Measurements from ENCODE around the gene CELF2. TPM values are rescaled to one million over a fixed set of nuclear protein-coding genes. Genes with fewer than 3 reads are reported as not detected.
A peak's percentile ranks its signal among the peaks of the same experiment; 100 is the strongest.

CELF2 gene
- total and polyA plus RNA-seq, 10 donors: 13.5 to 180 (median 105) TPM

- Histone ChIP-seq H3K36me3 (peaks cover 0 to 100% (median 64%) of the 10 kb centered on the region in 6 donors), H3K4me3 (no peak overlapping the region)
Measured at GRCh38 chr10:11298116-11298515, 280.4 kb downstream of the CELF2 start.

GRCh38 chr10:11299125-11299524 lies 281.5 kb downstream of the CELF2 start:
- WGBS, 5 donors: 91 to 95% (median 93%) methylated on average over 11 of the region's 11 CpGs
- TF ChIP-seq CTCF (IDR thresholded peaks at IDR 0.05 in 8 of 11, conservative IDR thresholded peaks at IDR 0.05 in 3 of 11) (no peak), POLR2A (IDR thresholded peaks at IDR 0.05) (no peak), POLR2AphosphoS5 (IDR thresholded peaks at IDR 0.05) (peak in 1 of 3 donors; percentile 70)
- no peaks in the 10 kb centered on the region for H3K27me3 ChIP-seq (replicated peaks in 1 of 7)
- H3K4me3 ChIP-seq: no peak overlapping the region
- intact Hi-C loops (cut with DNase I; ENCODE audit: low total_unique reads): no loop called here
- peaks cover 0 to 15% (median 0%) of the 10 kb centered on the region in 6 donors for H3K4me1 ChIP-seq
- no peaks in the 10 kb centered on the region for H3K9me3 ChIP-seq
- no peak for DNase-seq
- no peak overlapping the region for H3K27ac ChIP-seq
- peaks cover 0 to 100% (median 67%) of the 10 kb centered on the region in 6 donors for H3K36me3 ChIP-seq

More at GRCh38 chr10:11298116-11298515, 280.4 kb downstream of the CELF2 start:
- DNase-seq: no peak
- Histone ChIP-seq H3K27ac (no peak overlapping the region), H3K27me3 (replicated peaks in 1 of 7) (no peaks in the 10 kb centered on the region), H3K4me1 (peaks cover 0 to 23% (median 0%) of the 10 kb centered on the region in 6 donors), H3K9me3 (no peaks in the 10 kb centered on the region)
- TF ChIP-seq POLR2A (IDR thresholded peaks at IDR 0.05): no peak
- no peak for TF ChIP-seq CTCF (IDR thresholded peaks at IDR 0.05 in 8 of 11, conservative IDR thresholded peaks at IDR 0.05 in 3 of 11)
- peak in 2 of 3 donors; percentile 27 to 60 for TF ChIP-seq POLR2AphosphoS5 (IDR thresholded peaks at IDR 0.05)
- intact Hi-C loops (cut with DNase I; ENCODE audit: low total_unique reads): no loop called here
- 72 to 88% (median 87%) methylated on average over 5 of the region's 5 CpGs for WGBS, 5 donors

- Histone ChIP-seq H3K9me3 (no peaks in the 10 kb centered on the region), H3K4me1 (peaks cover 0 to 6% (median 0%) of the 10 kb centered on the region in 6 donors), H3K4me3 (no peak overlapping the region), H3K27ac (no peak overlapping the region), H3K27me3 (replicated peaks in 1 of 7) (no peaks in the 10 kb centered on the region), H3K36me3 (peaks cover 0 to 100% (median 67%) of the 10 kb centered on the region in 6 donors)
- TF ChIP-seq POLR2AphosphoS5 (IDR thresholded peaks at IDR 0.05) (no peak), POLR2A (IDR thresholded peaks at IDR 0.05) (no peak), CTCF (IDR thresholded peaks at IDR 0.05 in 8 of 11, conservative IDR thresholded peaks at IDR 0.05 in 3 of 11) (no peak)
- DNase-seq: no peak
- intact Hi-C loops (cut with DNase I; ENCODE audit: low total_unique reads): no loop called here
- WGBS, 5 donors: 89 to 92% (median 90%) methylated on average over 8 of the region's 8 CpGs
Measured at GRCh38 chr10:11300026-11300425, 282.4 kb downstream of the CELF2 start.

- no peak overlapping the region for H3K27ac ChIP-seq
- no peak overlapping the region for H3K4me3 ChIP-seq
- H3K4me1 ChIP-seq: peaks cover 0 to under 1% (median 0%) of the 10 kb centered on the region in 6 donors
- peaks cover 0 to 1% (median 0%) of the 10 kb centered on the region in 8 donors for H3K9me3 ChIP-seq
- H3K36me3 ChIP-seq: peaks cover 0 to 100% (median 69%) of the 10 kb centered on the region in 6 donors
- no peaks in the 10 kb centered on the region for H3K27me3 ChIP-seq (replicated peaks in 1 of 7)
- no peak for TF ChIP-seq POLR2A (IDR thresholded peaks at IDR 0.05)
- TF ChIP-seq CTCF (IDR thresholded peaks at IDR 0.05 in 8 of 11, conservative IDR thresholded peaks at IDR 0.05 in 3 of 11): no peak
- no peak for TF ChIP-seq POLR2AphosphoS5 (IDR thresholded peaks at IDR 0.05)
- WGBS, 5 donors: 85 to 93% (median 87%) methylated on average over 14 of the region's 14 CpGs
- DNase-seq: no peak
- intact Hi-C loops (cut with DNase I; ENCODE audit: low total_unique reads): no loop called here
Measured at GRCh38 chr10:11300563-11300962, 282.9 kb downstream of the CELF2 start.

Data from spleen (tissue), 11 donors.